Neural crest cell (in vitro differentiated cells): ENCODE results near the gene ELF2. TPM values are rescaled to one million over a fixed set of nuclear protein-coding genes. Genes with fewer than 3 reads are reported as not detected.
"Not testable (repeated sequence)": the region's sequence is repeated elsewhere in the genome, so short reads cannot be mapped to it uniquely, and the experiment has no call there.

ENCODE experiments used
- DNase-seq: peaks from one replicate; pipeline ENCODE4 v3.0.0; 2021; ENCODE audit warnings: low read depth, mixed read lengths, low spot score
- H3K27ac Mint-ChIP-seq: one replicate; pipeline ENCODE4 v1.8.0; 2021; ENCODE audit warnings: mild to moderate bottlenecking, mixed read lengths; ENCODE audit not compliant: unreplicated experiment
- H3K27me3 Mint-ChIP-seq: 2 replicates; pipeline ENCODE4 v1.8.0; 2021; ENCODE audit warnings: low read depth, mild to moderate bottlenecking, mixed read lengths
- H3K36me3 Mint-ChIP-seq: 2 replicates; pipeline ENCODE4 v1.8.0; 2021; ENCODE audit warnings: low read depth, mild to moderate bottlenecking, mixed read lengths
- H3K4me1 Mint-ChIP-seq: 2 replicates; pipeline ENCODE4 v1.8.0; 2021; ENCODE audit warnings: mixed read lengths
- H3K4me3 Mint-ChIP-seq: one replicate; pipeline ENCODE4 v1.8.0; 2021; ENCODE audit warnings: mild to moderate bottlenecking, mixed read lengths
- H3K9me3 Mint-ChIP-seq: 2 replicates; pipeline ENCODE4 v1.8.0; 2021; ENCODE audit warnings: mixed read lengths
- total RNA-seq: library from RNA; stranded (reverse); gene quantifications from 2 replicates; pipeline ENCODE4 v1.2.1, GENCODE V29; 2021
- TF ChIP-seq, protein P1 (sequence below): fragments of 200-600 bp; sonication (generic); conservative IDR thresholded peaks from 2 replicates; pipeline ENCODE4 v1.5.0; 2021; ENCODE audit warnings: antibody characterized with exemption, mild to moderate bottlenecking

The ELF2 gene
- total RNA-seq, 1 donor from 2014 or later = 39.4 TPM

- Mint-ChIP-seq H3K36me3 (no peaks in the 10 kb centered on the region), H3K4me1 (peaks cover 14% of the 10 kb centered on the region), H3K9me3 (no peaks in the 10 kb centered on the region), H3K27ac (no peak overlapping the region), H3K4me3 (no peak overlapping the region), H3K27me3 (peaks cover 3% of the 10 kb centered on the region)
- no peak for DNase-seq
- TF ChIP-seq, protein P1, sequence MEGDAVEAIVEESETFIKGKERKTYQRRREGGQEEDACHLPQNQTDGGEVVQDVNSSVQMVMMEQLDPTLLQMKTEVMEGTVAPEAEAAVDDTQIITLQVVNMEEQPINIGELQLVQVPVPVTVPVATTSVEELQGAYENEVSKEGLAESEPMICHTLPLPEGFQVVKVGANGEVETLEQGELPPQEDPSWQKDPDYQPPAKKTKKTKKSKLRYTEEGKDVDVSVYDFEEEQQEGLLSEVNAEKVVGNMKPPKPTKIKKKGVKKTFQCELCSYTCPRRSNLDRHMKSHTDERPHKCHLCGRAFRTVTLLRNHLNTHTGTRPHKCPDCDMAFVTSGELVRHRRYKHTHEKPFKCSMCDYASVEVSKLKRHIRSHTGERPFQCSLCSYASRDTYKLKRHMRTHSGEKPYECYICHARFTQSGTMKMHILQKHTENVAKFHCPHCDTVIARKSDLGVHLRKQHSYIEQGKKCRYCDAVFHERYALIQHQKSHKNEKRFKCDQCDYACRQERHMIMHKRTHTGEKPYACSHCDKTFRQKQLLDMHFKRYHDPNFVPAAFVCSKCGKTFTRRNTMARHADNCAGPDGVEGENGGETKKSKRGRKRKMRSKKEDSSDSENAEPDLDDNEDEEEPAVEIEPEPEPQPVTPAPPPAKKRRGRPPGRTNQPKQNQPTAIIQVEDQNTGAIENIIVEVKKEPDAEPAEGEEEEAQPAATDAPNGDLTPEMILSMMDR = no peak
Measured at GRCh38 chr4:139170932-139171331, 6.1 kb downstream of the ELF2 start.

GRCh38 chr4:139167774-139168444 lies 9.1 kb downstream of the ELF2 start:
- H3K9me3 Mint-ChIP-seq = no peaks in the 10 kb centered on the region
- H3K36me3 Mint-ChIP-seq = no peaks in the 10 kb centered on the region
- TF ChIP-seq, protein P1 = peak; percentile 61
- no peak overlapping the region for H3K27ac Mint-ChIP-seq
- no peak for DNase-seq
- H3K4me3 Mint-ChIP-seq = no peak overlapping the region
- H3K4me1 Mint-ChIP-seq = peaks cover 4% of the 10 kb centered on the region
- no peaks in the 10 kb centered on the region for H3K27me3 Mint-ChIP-seq

DNA sequence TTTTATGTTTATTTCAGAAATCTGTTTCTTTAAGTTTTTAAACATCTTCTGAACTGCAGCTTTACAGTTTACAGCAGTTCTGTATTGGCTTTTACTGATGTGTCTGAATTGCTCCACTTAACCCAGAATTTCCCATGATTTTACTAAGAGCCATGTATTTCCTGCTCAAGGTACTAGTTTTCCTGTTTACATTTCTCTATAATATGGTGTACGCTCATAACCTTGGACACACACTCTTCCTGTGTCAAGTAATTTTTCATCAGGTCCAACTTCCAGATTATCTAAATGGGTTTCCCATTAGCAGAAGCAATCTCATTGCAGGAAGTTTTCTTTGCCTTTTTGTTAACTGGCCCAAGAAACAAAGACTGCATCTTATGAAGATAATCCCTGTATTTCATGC lies 12.3 kb downstream of the ELF2 start:
- no peaks in the 10 kb centered on the region for H3K36me3 Mint-ChIP-seq
- no peak overlapping the region for H3K4me3 Mint-ChIP-seq
- H3K9me3 Mint-ChIP-seq = no peaks in the 10 kb centered on the region
- H3K27ac Mint-ChIP-seq = no peak overlapping the region
- no peaks in the 10 kb centered on the region for H3K27me3 Mint-ChIP-seq
- TF ChIP-seq, protein P1 = no peak
- peaks cover 6% of the 10 kb centered on the region for H3K4me1 Mint-ChIP-seq
- no peak for DNase-seq

DNA sequence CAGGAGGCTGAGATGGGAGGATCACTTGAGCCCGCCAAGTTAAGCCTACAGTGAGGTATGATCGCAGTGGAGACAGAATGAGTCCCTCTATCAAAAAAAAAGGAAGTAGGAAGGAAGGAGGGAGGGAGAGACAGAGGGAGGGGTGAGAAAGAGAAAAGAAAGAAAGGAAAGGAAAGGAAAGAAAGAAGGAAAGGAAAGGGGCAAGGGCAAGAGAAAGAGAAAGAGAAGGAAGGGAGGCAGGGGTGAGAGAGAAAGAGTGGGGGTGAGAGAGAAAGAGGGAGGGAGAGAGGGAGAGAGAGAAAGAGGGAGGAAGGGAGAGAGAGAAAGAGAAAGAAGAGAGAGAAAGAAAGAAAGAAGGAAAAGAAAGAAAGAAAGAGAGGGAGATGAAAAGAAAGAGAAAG lies 13.2 kb downstream of the ELF2 start:
- H3K9me3 Mint-ChIP-seq = no peaks in the 10 kb centered on the region
- no peak for DNase-seq
- no peak overlapping the region for H3K27ac Mint-ChIP-seq
- TF ChIP-seq, protein P1 = no peak
- H3K27me3 Mint-ChIP-seq = no peaks in the 10 kb centered on the region
- no peak overlapping the region for H3K4me3 Mint-ChIP-seq
- peaks cover 14% of the 10 kb centered on the region for H3K4me1 Mint-ChIP-seq
- H3K36me3 Mint-ChIP-seq = no peaks in the 10 kb centered on the region

GRCh38 chr4:139157977-139158376 lies 19.0 kb downstream of the ELF2 start:
- peaks cover 15% of the 10 kb centered on the region for H3K4me1 Mint-ChIP-seq
- H3K9me3 Mint-ChIP-seq = not testable (repeated sequence)

DNA sequence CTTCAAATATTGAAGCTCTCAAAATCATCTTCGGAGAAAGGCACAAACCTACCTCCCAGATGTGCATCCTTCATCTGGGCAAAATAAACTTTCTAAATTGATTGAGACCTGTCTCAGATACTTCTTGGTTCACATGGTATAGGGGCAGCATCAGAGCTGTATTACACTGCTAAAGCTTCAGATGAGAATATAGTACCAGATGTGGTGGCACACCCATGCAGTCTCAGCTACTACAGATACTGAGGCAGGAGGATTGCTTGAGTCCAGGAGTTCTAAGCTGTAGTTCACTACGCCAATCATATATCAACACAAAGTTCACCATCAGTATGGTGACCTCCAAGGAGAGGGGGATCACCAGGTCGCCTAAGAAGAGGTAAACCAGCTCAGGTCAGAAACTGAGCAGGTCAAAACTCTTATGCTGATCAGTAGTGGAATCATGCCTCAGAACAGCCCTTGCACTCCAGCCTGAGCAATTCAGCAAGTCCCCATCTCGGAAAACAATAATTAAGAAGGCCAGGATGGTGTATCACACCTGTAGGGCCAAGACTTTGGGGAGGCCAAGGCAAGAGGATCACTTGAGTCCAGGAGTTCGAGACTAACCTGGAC lies 22.0 kb downstream of the ELF2 start:
- H3K4me3 Mint-ChIP-seq = no peak overlapping the region
- H3K27ac Mint-ChIP-seq = no peak overlapping the region
- H3K27me3 Mint-ChIP-seq = no peaks in the 10 kb centered on the region
- no peaks in the 10 kb centered on the region for H3K36me3 Mint-ChIP-seq
- no peaks in the 10 kb centered on the region for H3K9me3 Mint-ChIP-seq
- DNase-seq = no peak
- peaks cover 15% of the 10 kb centered on the region for H3K4me1 Mint-ChIP-seq
- TF ChIP-seq, protein P1 = no peak

More at GRCh38 chr4:139157977-139158376, 19.0 kb downstream of the ELF2 start:
- not testable (repeated sequence) for H3K27me3 Mint-ChIP-seq, H3K36me3 Mint-ChIP-seq, H3K27ac Mint-ChIP-seq, DNase-seq, H3K4me3 Mint-ChIP-seq
